Left cardiac atrium (tissue), 4 donors: Measurements from ENCODE around the gene SFXN4. TPM values are rescaled to one million over a fixed set of nuclear protein-coding genes. Genes with fewer than 3 reads are reported as not detected.
A peak's percentile ranks its signal among the peaks of the same experiment; 100 is the strongest.
"Not testable (repeated sequence)": the region's sequence is repeated elsewhere in the genome, so short reads cannot be mapped to it uniquely, and the experiment has no call there.

Source experiments
- ATAC-seq, 2 donors: fragments of 200-7000 bp; cut with Tn5 transposase; one replicate each; pipeline ENCODE4 v1.9.1; 2020; ENCODE audit warnings: mild to moderate bottlenecking in 2 of 2, moderate library complexity in 2 of 2
- DNase-seq: peaks from one replicate; pipeline ENCODE4 v3.0.0-alpha.2; 2020
- intact Hi-C, 2 donors: fragments of 100-400 bp; cut with DNase I; formaldehyde crosslinking; loops; one replicate each; pipeline versions ENCODE4 v1.14.1 to v1.15.1; 2022 to 2023
- total RNA-seq, 2 donors: library from RNA; stranded (reverse); fragmentation: NEBNext Ultra II Directional; extraction: Animal tissue kit (Norgen Biotek cat#: 25700); gene quantifications; one replicate each; pipeline ENCODE4 v1.2.1, GENCODE V29; 2021
- donor health status: DM: no; HTN: yes; CAD: no.
- donor health status: DM: no; HTN: yes; CAD: no; lungs with severe emphysema.
- donor health status: DM: yes; HTN: yes; CAD: no.
- donor health status: Dilated cardiomyopathy.

Gene SFXN4
- total RNA-seq, 2 donors from 2014 or later, result 34.7 to 36.8 TPM

GRCh38 chr10:119096641-119097415, 68.7 kb downstream of the SFXN4 start:
- intact Hi-C loops, DNase-seq, ATAC-seq: not testable (repeated sequence)

- intact Hi-C loops, result no loop called here
- ATAC-seq (no peak), DNase-seq (no peak)
Observed at GRCh38 chr10:119095640-119096039, 69.9 kb downstream of the SFXN4 start.

- DNase-seq (no peak), ATAC-seq (peak in 1 of 2 donors; percentile 61)
- intact Hi-C loops, result no loop called here
Observed at GRCh38 chr10:119090968-119091367, 74.5 kb downstream of the SFXN4 start.

Other genes with a start within 250 kb of the SFXN4 start
- gene NANOS1, start 136.0 kb downstream of the SFXN4 start, total RNA-seq, result 1 to 10 TPM; 3.3 to 5.0 TPM
- 100 to 1,000 TPM in 1 of 2 donors, 10 to 100 TPM in 1; 70.0 to 106 TPM for gene EIF3A, start 84.9 kb downstream of the SFXN4 start, total RNA-seq
- gene DENND10, start 61.6 kb downstream of the SFXN4 start, total RNA-seq, result 10 to 100 TPM; 22.6 to 25.4 TPM
- gene PRDX3, start 13.1 kb upstream of the SFXN4 start, total RNA-seq, result 100 to 1,000 TPM; 162 to 183 TPM
- gene GRK5, start 41.9 kb upstream of the SFXN4 start, total RNA-seq, result 10 to 100 TPM; 36.4 to 60.1 TPM